IMR-90 (cell line): ENCODE results near the gene C22orf39. TPM values are rescaled to one million over a fixed set of nuclear protein-coding genes. Genes with fewer than 3 reads are reported as not detected.

Experiments used
- ATAC-seq: fragments of 200-7000 bp; cut with Tn5 transposase; 2 replicates; pipeline ENCODE4 v1.9.1; 2020; ENCODE audit warnings: low read depth, mild to moderate bottlenecking, moderate library complexity
- BruUV-seq: library from RNA; stranded (reverse); fragments of 400-500 nt; replicated peaks from 2 replicates; lab custom pipeline; 2021; lab: Mats Ljungman, UMichigan
- CTCF ChIA-PET: fragments of 300-600 bp; formaldehyde crosslinking; extraction: SDS; loops from one replicate; lab custom pipeline; 2021; ENCODE audit warnings: antibody characterized with exemption; lab: Yijun Ruan, JAX
- POLR2A ChIA-PET: fragments of 300-600 bp; sonication (Branson Sonifier 250); formaldehyde crosslinking; loops from one replicate; lab custom pipeline; 2022; ENCODE audit warnings: antibody characterized with exemption; ENCODE audit not compliant: unreplicated experiment; lab: Charles Lee
- DNase-seq: peaks from one replicate; pipeline ENCODE4 v3.0.0; 2013
- H2AFZ ChIP-seq: replicated peaks from 2 replicates; pipeline ENCODE3; 2013; ENCODE audit warnings: low read length, mild to moderate bottlenecking; ENCODE audit not compliant: poor library complexity
- H2AK5ac ChIP-seq: 2 replicates; pipeline ENCODE4 v1.6.1; 2013; ENCODE audit warnings: low read depth, low read length, inconsistent platforms
- H2AK9ac ChIP-seq: replicated peaks from 2 replicates; pipeline ENCODE3; 2013; ENCODE audit warnings: mild to moderate bottlenecking, low read depth, low read length, moderate library complexity; ENCODE audit not compliant: poor library complexity
- H2BK120ac ChIP-seq: 2 replicates; pipeline ENCODE4 v1.6.1; 2013; ENCODE audit warnings: low read depth, low read length, inconsistent platforms
- H2BK15ac ChIP-seq: 3 replicates; pipeline ENCODE4 v1.6.1; 2013; ENCODE audit warnings: low read depth, low read length, inconsistent platforms
- H2BK20ac ChIP-seq: 2 replicates; pipeline ENCODE4 v1.6.1; 2013; ENCODE audit warnings: low read depth, mild to moderate bottlenecking, inconsistent platforms, low read length, moderate library complexity
- H2BK5ac ChIP-seq: 2 replicates; pipeline ENCODE4 v1.6.1; 2013; ENCODE audit warnings: mild to moderate bottlenecking, low read depth, low read length, inconsistent platforms; ENCODE audit not compliant: poor library complexity, severe bottlenecking
- H3K14ac ChIP-seq: replicated peaks from 2 replicates; pipeline ENCODE4 v1.6.1; 2013; ENCODE audit warnings: low read depth, low read length, inconsistent platforms
- H3K18ac ChIP-seq: 2 replicates; pipeline ENCODE4 v1.6.1; 2013; ENCODE audit warnings: low read depth, low read length, control low read depth
- H3K23ac ChIP-seq: 2 replicates; pipeline ENCODE4 v1.6.1; 2013; ENCODE audit warnings: low read depth, low read length, inconsistent platforms
- H3K27ac ChIP-seq: 2 replicates; pipeline ENCODE4 v1.5.1; 2013; ENCODE audit warnings: mild to moderate bottlenecking, control low read depth, low read length; ENCODE audit not compliant: insufficient read depth
- H3K27me3 ChIP-seq: 2 replicates; pipeline ENCODE4 v1.6.1; 2013; ENCODE audit warnings: low read length; ENCODE audit not compliant: control insufficient read depth, insufficient read depth
- H3K36me3 ChIP-seq: 2 replicates; pipeline ENCODE4 v1.6.1; 2013; ENCODE audit warnings: low read length, mixed read lengths; ENCODE audit not compliant: control insufficient read depth, insufficient read depth
- H3K4ac ChIP-seq: 2 replicates; pipeline ENCODE4 v1.6.1; 2013; ENCODE audit warnings: low read depth, low read length, inconsistent platforms
- H3K4me1 ChIP-seq: 2 replicates; pipeline ENCODE4 v1.6.1; 2013; ENCODE audit warnings: low read length, mixed read lengths; ENCODE audit not compliant: control insufficient read depth, insufficient read depth
- H3K4me2 ChIP-seq: 2 replicates; pipeline ENCODE4 v1.6.1; 2013; ENCODE audit warnings: low read depth, mild to moderate bottlenecking, control low read depth, low read length, moderate library complexity
- H3K4me3 ChIP-seq: 2 replicates; pipeline ENCODE4 v1.5.1; 2013; ENCODE audit warnings: low read depth, mild to moderate bottlenecking, control low read depth, low read length, moderate library complexity; ENCODE audit not compliant: insufficient read depth
- H3K56ac ChIP-seq: 2 replicates; pipeline ENCODE4 v1.6.1; 2013; ENCODE audit warnings: low read length, inconsistent platforms; ENCODE audit not compliant: insufficient read depth; ENCODE audit errors: extremely low read depth
- H3K79me1 ChIP-seq, 2 experiments: 2 replicates each; pipeline ENCODE4 v1.6.1; 2013; ENCODE audit warnings: low read length in 2 of 2, inconsistent platforms in 1 of 2, low read depth in 1 of 2
- H3K9ac ChIP-seq: 2 replicates; pipeline ENCODE4 v1.6.1; 2013; ENCODE audit warnings: low read depth, low read length, control low read depth
- H3K9me1 ChIP-seq: 2 replicates; pipeline ENCODE4 v1.6.1; 2013; ENCODE audit warnings: low read length, inconsistent platforms; ENCODE audit not compliant: insufficient read depth
- H3K9me3 ChIP-seq: 2 replicates; pipeline ENCODE4 v1.6.1; 2013; ENCODE audit warnings: low read length; ENCODE audit not compliant: control insufficient read depth, insufficient read depth
- H4K20me1 ChIP-seq: 2 replicates; pipeline ENCODE4 v1.6.1; 2013; ENCODE audit warnings: low read length, inconsistent platforms; ENCODE audit not compliant: insufficient read depth
- H4K5ac ChIP-seq: 2 replicates; pipeline ENCODE4 v1.6.1; 2013; ENCODE audit warnings: mild to moderate bottlenecking, low read depth, low read length, control low read depth
- H4K8ac ChIP-seq, 2 experiments: 2 replicates each; pipeline ENCODE4 v1.6.1; 2013; ENCODE audit warnings: low read depth in 2 of 2, low read length in 2 of 2, control low read depth in 1 of 2, inconsistent platforms in 1 of 2
- H4K91ac ChIP-seq: 2 replicates; pipeline ENCODE4 v1.6.1; 2013; ENCODE audit warnings: low read depth, low read length, inconsistent platforms; ENCODE audit not compliant: insufficient read depth
- BHLHE40 ChIP-seq: fragments of 150-350 bp; IDR thresholded peaks from 2 replicates; pipeline ENCODE4 v1.6.1; 2016; ENCODE audit warnings: mild to moderate bottlenecking, low read depth, low read length
- FOS ChIP-seq: fragments of 150-350 bp; IDR thresholded peaks from 2 replicates; pipeline ENCODE4 v1.6.1; 2016; ENCODE audit warnings: low read depth, low read length
- RAD21 ChIP-seq: IDR thresholded peaks from 2 replicates; pipeline ENCODE4 v1.6.1; 2012; ENCODE audit warnings: low read length, improper control_type of control experiment
- RFX5 ChIP-seq: IDR thresholded peaks from 2 replicates; pipeline ENCODE4 v1.8.0; 2012; ENCODE audit warnings: low read depth, mild to moderate bottlenecking, low read length, moderate library complexity
- SMC3 ChIP-seq: fragments of 150-350 bp; IDR thresholded peaks from 2 replicates; pipeline ENCODE4 v1.6.1; 2016; ENCODE audit warnings: low read depth, mild to moderate bottlenecking, antibody characterized with exemption, low read length, moderate library complexity
- WGBS, 2 experiments: methylation state at CpG; one replicate each; pipeline versions ENCODE4 v1.1.5 to v1.1.7; 2013; ENCODE audit warnings: missing lambda C conversion rate in 2 of 2; ENCODE audit not compliant: insufficient read length in 1 of 2; ENCODE audit errors: extremely low coverage in 2 of 2; 5-methylcytosine and 5-hydroxymethylcytosine counted together
- dilution Hi-C: fragments of 300-500 bp; cut with HindIII; formaldehyde crosslinking; loops from one replicate; pipeline ENCODE4 v1.14.3; 2018; ENCODE audit warnings: low sequenced_read_pairs; ENCODE audit not compliant: unreplicated experiment
- in situ Hi-C: fragments of 300-500 bp; cut with MboI; formaldehyde crosslinking; loops from 3 replicates; pipeline ENCODE4 v1.14.3; 2019; ENCODE audit warnings: low sequenced_read_pairs, inconsistent platforms, mixed read lengths
- intact Hi-C: fragments of 100-400 bp; cut with micrococcal nuclease; formaldehyde crosslinking; loops from 2 replicates; pipeline ENCODE4 v1.10.0; 2022
- polyA plus RNA-seq, 3 experiments: library from polyadenylated mRNA; depleted of rRNA; stranded (reverse); fragments of >200 nt; gene quantifications; 2 replicates each; pipeline ENCODE4 v1.2.3, GENCODE V29; 2012; ENCODE audit warnings: low replicate concordance in 1 of 3
- total RNA-seq: library from RNA; depleted of rRNA; stranded (reverse); fragments of >200 nt; gene quantifications from 2 replicates; pipeline ENCODE4 v1.2.3, GENCODE V29; 2012

C22orf39 gene
- total and polyA plus RNA-seq, 2 of the 4 experiments (the other 2 are of a cell fraction), result 8.2 to 8.9 TPM

GRCh38 chr22:19463008-19463407 lies 15.5 kb upstream of the C22orf39 start:
- no peak overlapping the region for H3K18ac ChIP-seq
- in situ Hi-C loops, result no loop called here
- H3K9me3 ChIP-seq, result no peaks in the 10 kb centered on the region
- no peak overlapping the region for H4K5ac ChIP-seq
- H2BK20ac ChIP-seq, result no peak overlapping the region
- no peak overlapping the region for H2BK120ac ChIP-seq
- no peak overlapping the region for H2AK5ac ChIP-seq
- H3K4me3 ChIP-seq, result no peak overlapping the region
- no peak overlapping the region for H3K4ac ChIP-seq
- H3K4me1 ChIP-seq, result peaks cover 8% of the 10 kb centered on the region; the same call in 1 of the 2 replicates
- H3K14ac ChIP-seq, result no peak overlapping the region
- H2AK9ac ChIP-seq, result no peak overlapping the region
- no peak overlapping the region for H3K27ac ChIP-seq
- H2BK15ac ChIP-seq, result no peak overlapping the region
- H3K27me3 ChIP-seq, result no peaks in the 10 kb centered on the region
- no CpG with 5 or more reads among the region's 1 CpG for WGBS, 2 experiments
- BruUV-seq, result no TSS peak
- peaks cover 40% of the 10 kb centered on the region for H3K36me3 ChIP-seq
- H4K20me1 ChIP-seq, result peaks cover 16% of the 10 kb centered on the region
- ATAC-seq (no peak), DNase-seq (no peak)
- no peak overlapping the region for H3K9ac ChIP-seq
- dilution Hi-C loops, result no loop called here
- intact Hi-C loops, result no loop called here
- H3K23ac ChIP-seq, result no peak overlapping the region
- no peak overlapping the region for H4K91ac ChIP-seq
- ChIA-PET POLR2A (no interaction called here), CTCF (interaction anchor here (0.5 kb wide), 1 partner anchor 1913 kb away, joined by 3 read pairs; no protein-coding TSS in a partner anchor)
- no peak overlapping the region for H2BK5ac ChIP-seq
- peaks cover 15% of the 10 kb centered on the region for H3K9me1 ChIP-seq
- no peak overlapping the region for H3K4me2 ChIP-seq
- H2AFZ ChIP-seq, result no peak overlapping the region
- peaks cover 5 to 27% of the 10 kb centered on the region in 2 experiments for H3K79me1 ChIP-seq
- no peak overlapping the region for H4K8ac ChIP-seq
- TF ChIP-seq BHLHE40, result no peak
- no peak for TF ChIP-seq RFX5
- no peak for TF ChIP-seq FOS
- TF ChIP-seq SMC3, result no peak
- TF ChIP-seq RAD21, result no peak
- H3K56ac ChIP-seq, result no peak overlapping the region
